ENCODE data around the gene INPP5K.

The INPP5K gene

GRCh38 chr17:1559047-1560043 lies 42.9 kb upstream of the INPP5K start:
- no peak for DNase-seq (ENCODE audit: insufficient read length, low spot score)
- TF ChIP-seq POLR2A (IDR thresholded peaks at IDR 0.05; ENCODE audit: low read depth, low read length) (no peak), SPI1 (IDR thresholded peaks at IDR 0.05; ENCODE audit: low read depth, low read length) (no peak)
- FAIRE-seq = no peak

GRCh38 chr17:1558401-1558800 lies 42.0 kb upstream of the INPP5K start:
- FAIRE-seq (no peak), DNase-seq (ENCODE audit: insufficient read length, low spot score) (no peak)
- TF ChIP-seq POLR2AphosphoS5 (IDR thresholded peaks at IDR 0.05; ENCODE audit: low read depth, low read length) = no peak
- no peak for TF ChIP-seq TAF1 (IDR thresholded peaks at IDR 0.05; ENCODE audit: low read depth, low read length)
- no peak for TF ChIP-seq PAX5 (IDR thresholded peaks at IDR 0.05; ENCODE audit: insufficient read depth, low read length, severe bottlenecking)

GRCh38 chr17:1557355-1558095 lies 41.1 kb upstream of the INPP5K start:
- DNase-seq (ENCODE audit: insufficient read length, low spot score) = no peak
- no peak for TF ChIP-seq POU2F2 (IDR thresholded peaks at IDR 0.05; ENCODE audit: low read depth, low read length)
- FAIRE-seq = no peak

DNA sequence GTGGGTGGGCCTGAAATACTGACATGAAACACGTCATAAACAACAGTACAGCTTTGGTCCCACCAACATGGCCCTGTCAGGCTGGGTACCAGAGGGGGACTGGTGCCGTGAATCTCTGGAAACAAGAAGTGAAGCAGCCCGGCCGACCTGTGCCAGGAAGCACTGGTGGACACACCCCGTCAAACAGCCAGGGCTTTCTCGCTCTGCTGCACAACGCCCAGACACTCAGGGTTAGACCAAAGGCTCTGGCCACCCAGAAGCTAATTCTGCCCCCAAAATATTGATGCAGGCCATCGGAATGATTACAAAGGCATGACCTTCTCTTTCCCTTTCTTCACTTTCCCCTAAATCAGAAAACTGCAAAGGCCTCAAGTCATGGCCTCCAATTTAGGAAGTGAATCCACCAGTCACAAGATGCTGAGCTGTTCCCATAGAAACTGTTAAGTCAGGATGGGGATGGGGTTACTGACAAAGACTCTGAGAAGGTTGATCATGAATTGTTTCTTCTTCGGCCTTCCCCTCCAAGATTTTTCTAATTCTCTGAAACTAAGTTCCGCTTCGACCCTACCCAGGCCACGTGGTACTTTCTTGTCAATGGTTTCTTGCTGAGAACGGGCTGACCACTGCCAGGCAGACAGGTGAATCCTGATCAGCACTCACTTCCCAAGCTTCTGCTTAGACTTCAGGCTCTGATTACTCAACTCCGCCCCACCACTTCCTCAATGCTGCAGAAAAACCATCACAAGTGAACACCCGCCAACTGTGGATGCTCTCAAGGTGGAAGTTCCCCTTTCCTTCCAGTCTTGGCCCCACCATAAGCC lies 39.4 kb upstream of the INPP5K start:
- peak; percentile 44 for DNase-seq (ENCODE audit: insufficient read length, low spot score)
- TF ChIP-seq POLR2AphosphoS5 (IDR thresholded peaks at IDR 0.05; ENCODE audit: low read depth, low read length) (no peak), SPI1 (IDR thresholded peaks at IDR 0.05; ENCODE audit: low read depth, low read length) (peak; percentile 86), POLR2A (IDR thresholded peaks at IDR 0.05; ENCODE audit: low read depth, low read length) (no peak), POU2F2 (IDR thresholded peaks at IDR 0.05; ENCODE audit: low read depth, low read length) (no peak), TAF1 (IDR thresholded peaks at IDR 0.05; ENCODE audit: low read depth, low read length) (no peak), PAX5 (IDR thresholded peaks at IDR 0.05; ENCODE audit: insufficient read depth, low read length, severe bottlenecking) (no peak)
- peak; percentile 92 for FAIRE-seq

DNA sequence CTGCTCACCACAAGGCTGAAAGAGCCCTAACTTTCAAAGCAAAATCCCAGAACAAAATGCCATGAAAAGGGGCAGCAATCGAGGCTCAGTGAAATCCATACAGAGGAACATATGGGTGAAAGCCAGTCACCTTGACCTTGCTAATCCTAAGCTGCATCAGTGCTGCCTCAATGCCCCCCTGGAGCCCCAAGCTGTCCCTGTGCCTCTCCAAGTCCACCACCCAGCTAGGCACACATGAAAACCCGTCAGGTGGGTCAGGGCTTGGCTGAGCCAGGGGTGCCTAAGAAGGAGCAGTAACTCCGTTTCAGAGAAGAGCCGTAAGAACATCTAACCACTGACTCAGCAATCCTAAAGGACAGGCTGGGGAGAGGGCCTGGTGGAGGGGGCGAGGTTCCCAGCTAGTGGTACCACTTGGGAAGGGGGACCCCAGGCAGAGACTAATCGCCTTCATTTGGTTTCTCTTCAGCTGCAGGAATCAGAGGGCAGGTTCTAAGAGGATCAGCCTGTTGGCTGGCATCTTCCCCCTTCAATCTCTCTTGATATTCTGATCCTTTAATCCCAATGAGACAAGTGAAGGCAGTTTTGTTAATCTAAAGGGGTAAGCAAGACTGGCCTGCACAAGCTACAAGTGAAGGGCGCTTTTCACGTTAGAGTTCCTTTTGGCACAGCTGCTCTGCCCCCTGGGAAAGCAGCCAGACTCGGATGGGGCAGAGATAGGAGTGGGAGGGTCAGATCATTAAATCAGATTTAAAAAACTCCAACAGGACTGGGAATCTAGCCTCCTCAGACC lies 38.5 kb upstream of the INPP5K start:
- no peak for DNase-seq (ENCODE audit: insufficient read length, low spot score)
- FAIRE-seq = no peak
- no peak for TF ChIP-seq SPI1 (IDR thresholded peaks at IDR 0.05; ENCODE audit: low read depth, low read length)
- TF ChIP-seq POLR2AphosphoS5 (IDR thresholded peaks at IDR 0.05; ENCODE audit: low read depth, low read length) = no peak
- no peak for TF ChIP-seq PAX5 (IDR thresholded peaks at IDR 0.05; ENCODE audit: insufficient read depth, low read length, severe bottlenecking)
- TF ChIP-seq POLR2A (IDR thresholded peaks at IDR 0.05; ENCODE audit: low read depth, low read length) = no peak
- no peak for TF ChIP-seq TAF1 (IDR thresholded peaks at IDR 0.05; ENCODE audit: low read depth, low read length)
- TF ChIP-seq POU2F2 (IDR thresholded peaks at IDR 0.05; ENCODE audit: low read depth, low read length) = no peak

GRCh38 chr17:1553354-1554266 lies 37.2 kb upstream of the INPP5K start:
- no peak for TF ChIP-seq SPI1 (IDR thresholded peaks at IDR 0.05; ENCODE audit: low read depth, low read length)
- no peak for TF ChIP-seq POLR2AphosphoS5 (IDR thresholded peaks at IDR 0.05; ENCODE audit: low read depth, low read length)
- no peak for TF ChIP-seq POLR2A (IDR thresholded peaks at IDR 0.05; ENCODE audit: low read depth, low read length)
- TF ChIP-seq PAX5 (IDR thresholded peaks at IDR 0.05; ENCODE audit: insufficient read depth, low read length, severe bottlenecking) = no peak
- no peak for TF ChIP-seq POU2F2 (IDR thresholded peaks at IDR 0.05; ENCODE audit: low read depth, low read length)
- TF ChIP-seq TAF1 (IDR thresholded peaks at IDR 0.05; ENCODE audit: low read depth, low read length) = no peak
- FAIRE-seq = no peak
- DNase-seq (ENCODE audit: insufficient read length, low spot score) = no peak

DNA sequence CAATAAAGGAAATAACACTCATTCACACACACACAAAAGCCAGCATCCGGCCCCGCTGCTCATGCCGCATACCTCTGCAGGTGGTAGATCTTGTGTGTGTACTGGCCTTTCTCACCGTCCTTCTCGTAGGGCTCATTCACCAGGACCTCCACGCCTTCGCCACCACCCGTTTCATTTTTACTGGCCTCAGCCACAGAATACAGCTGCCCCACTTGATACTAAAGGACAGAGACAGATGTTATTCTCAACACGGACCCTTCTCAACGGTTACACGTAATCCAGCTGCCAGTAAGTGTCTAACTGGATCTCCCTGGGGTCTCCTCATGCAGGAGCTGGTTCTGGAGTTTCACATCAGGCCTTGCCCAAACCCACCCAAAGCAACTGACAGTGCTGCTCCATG lies 36.5 kb upstream of the INPP5K start:
- no peak for FAIRE-seq
- no peak for TF ChIP-seq POLR2A (IDR thresholded peaks at IDR 0.05; ENCODE audit: low read depth, low read length)
- no peak for TF ChIP-seq SPI1 (IDR thresholded peaks at IDR 0.05; ENCODE audit: low read depth, low read length)
- no peak for TF ChIP-seq PAX5 (IDR thresholded peaks at IDR 0.05; ENCODE audit: insufficient read depth, low read length, severe bottlenecking)
- TF ChIP-seq TAF1 (IDR thresholded peaks at IDR 0.05; ENCODE audit: low read depth, low read length) = no peak
- TF ChIP-seq POU2F2 (IDR thresholded peaks at IDR 0.05; ENCODE audit: low read depth, low read length) = no peak
- TF ChIP-seq POLR2AphosphoS5 (IDR thresholded peaks at IDR 0.05; ENCODE audit: low read depth, low read length) = no peak
- DNase-seq (ENCODE audit: insufficient read length, low spot score) = no peak

GRCh38 chr17:1551741-1552140 lies 35.3 kb upstream of the INPP5K start:
- no peak for DNase-seq (ENCODE audit: insufficient read length, low spot score)
- no peak for TF ChIP-seq PAX5 (IDR thresholded peaks at IDR 0.05; ENCODE audit: insufficient read depth, low read length, severe bottlenecking)
- no peak for TF ChIP-seq POLR2A (IDR thresholded peaks at IDR 0.05; ENCODE audit: low read depth, low read length)
- TF ChIP-seq TAF1 (IDR thresholded peaks at IDR 0.05; ENCODE audit: low read depth, low read length) = no peak
- no peak for TF ChIP-seq SPI1 (IDR thresholded peaks at IDR 0.05; ENCODE audit: low read depth, low read length)
- no peak for TF ChIP-seq POLR2AphosphoS5 (IDR thresholded peaks at IDR 0.05; ENCODE audit: low read depth, low read length)
- no peak for TF ChIP-seq POU2F2 (IDR thresholded peaks at IDR 0.05; ENCODE audit: low read depth, low read length)
- FAIRE-seq = no peak

Measured in GM12891 (cell line).